ENCODE results near the gene PRSS36.
"Not testable (repeated sequence)": the region's sequence is repeated elsewhere in the genome, so short reads cannot be mapped to it uniquely, and the experiment has no call there.

- not testable (repeated sequence) for TF ChIP-seq CTCF (conservative IDR thresholded peaks at IDR 0.05); ZFX (IDR thresholded peaks at IDR 0.05)
These were observed 8.8 kb downstream of the PRSS36 start for GRCh38 chr16:31141071-31141469.
